Measurements from ENCODE around the gene BAHCC1. TPM values are rescaled to one million over a fixed set of nuclear protein-coding genes. Genes with fewer than 3 reads are reported as not detected.

BAHCC1 gene
- total and polyA plus RNA-seq, 9 of the 15 experiments (the other 6 are each of a cell fraction or from before 2014, with no cell fraction given): 0.14 to 26.9 (median 5.0) TPM

DNA sequence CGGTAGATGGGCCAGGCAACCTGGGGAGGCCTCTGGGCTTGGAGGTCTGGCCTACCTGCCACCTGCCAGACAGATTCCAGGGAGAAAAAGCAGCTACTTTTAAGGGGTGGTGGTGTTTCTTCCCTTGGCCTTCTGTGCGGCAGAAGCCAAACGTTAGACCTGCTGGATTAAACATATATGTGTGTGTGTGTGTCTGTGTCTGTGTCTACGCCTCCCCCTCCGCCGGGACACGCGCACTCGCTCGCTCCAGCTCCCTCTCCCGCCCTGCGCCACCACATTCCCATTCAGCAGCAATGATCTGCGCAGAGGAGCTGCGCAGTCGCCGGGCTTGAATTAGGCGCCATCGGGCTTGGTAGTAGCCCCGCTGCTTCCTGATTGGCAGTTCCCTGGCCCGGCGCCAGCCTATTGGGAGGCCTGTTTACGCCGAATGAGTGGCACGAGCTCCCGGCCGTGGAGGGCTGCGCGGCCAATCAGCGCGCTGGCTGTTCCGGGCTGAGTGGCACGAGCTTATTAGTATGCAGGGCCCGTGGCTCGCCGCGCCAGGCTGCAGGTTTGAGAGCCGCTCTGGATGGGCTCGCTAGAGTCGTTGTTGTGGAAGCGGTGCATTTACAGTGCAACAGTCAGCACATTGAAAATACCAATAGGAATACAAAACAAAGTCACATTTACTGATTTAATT lies at the start of gene BAHCC1 (continued):
- TF ChIP-seq, protein P1, sequence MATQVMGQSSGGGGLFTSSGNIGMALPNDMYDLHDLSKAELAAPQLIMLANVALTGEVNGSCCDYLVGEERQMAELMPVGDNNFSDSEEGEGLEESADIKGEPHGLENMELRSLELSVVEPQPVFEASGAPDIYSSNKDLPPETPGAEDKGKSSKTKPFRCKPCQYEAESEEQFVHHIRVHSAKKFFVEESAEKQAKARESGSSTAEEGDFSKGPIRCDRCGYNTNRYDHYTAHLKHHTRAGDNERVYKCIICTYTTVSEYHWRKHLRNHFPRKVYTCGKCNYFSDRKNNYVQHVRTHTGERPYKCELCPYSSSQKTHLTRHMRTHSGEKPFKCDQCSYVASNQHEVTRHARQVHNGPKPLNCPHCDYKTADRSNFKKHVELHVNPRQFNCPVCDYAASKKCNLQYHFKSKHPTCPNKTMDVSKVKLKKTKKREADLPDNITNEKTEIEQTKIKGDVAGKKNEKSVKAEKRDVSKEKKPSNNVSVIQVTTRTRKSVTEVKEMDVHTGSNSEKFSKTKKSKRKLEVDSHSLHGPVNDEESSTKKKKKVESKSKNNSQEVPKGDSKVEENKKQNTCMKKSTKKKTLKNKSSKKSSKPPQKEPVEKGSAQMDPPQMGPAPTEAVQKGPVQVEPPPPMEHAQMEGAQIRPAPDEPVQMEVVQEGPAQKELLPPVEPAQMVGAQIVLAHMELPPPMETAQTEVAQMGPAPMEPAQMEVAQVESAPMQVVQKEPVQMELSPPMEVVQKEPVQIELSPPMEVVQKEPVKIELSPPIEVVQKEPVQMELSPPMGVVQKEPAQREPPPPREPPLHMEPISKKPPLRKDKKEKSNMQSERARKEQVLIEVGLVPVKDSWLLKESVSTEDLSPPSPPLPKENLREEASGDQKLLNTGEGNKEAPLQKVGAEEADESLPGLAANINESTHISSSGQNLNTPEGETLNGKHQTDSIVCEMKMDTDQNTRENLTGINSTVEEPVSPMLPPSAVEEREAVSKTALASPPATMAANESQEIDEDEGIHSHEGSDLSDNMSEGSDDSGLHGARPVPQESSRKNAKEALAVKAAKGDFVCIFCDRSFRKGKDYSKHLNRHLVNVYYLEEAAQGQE (IDR thresholded peaks at IDR 0.05; ENCODE audit: borderline replicate concordance): no peak
- TF ChIP-seq, protein P1 (CRISPR knock-in tag; IDR thresholded peaks at IDR 0.05; ENCODE audit: low read depth): no peak
- TF ChIP-seq NFE2 (IDR thresholded peaks at IDR 0.05; ENCODE audit: low read depth) (no peak), SRSF1 (IDR thresholded peaks at IDR 0.05; ENCODE audit: low read depth, low read length) (no peak), RFX1 (IDR thresholded peaks at IDR 0.05) (no peak), CHCHD3 (CRISPR knock-in tag; IDR thresholded peaks at IDR 0.05) (no peak), ZNF224 (CRISPR knock-in tag; IDR thresholded peaks at IDR 0.05) (no peak), NEUROD1 (IDR thresholded peaks at IDR 0.05; ENCODE audit: borderline replicate concordance, low read depth, low read length, partially characterized antibody) (peak; percentile 49), SIN3A (IDR thresholded peaks at IDR 0.05; ENCODE audit: borderline replicate concordance in 2 of 2, control insufficient read depth in 1 of 2, low read depth in 2 of 2, low read length in 2 of 2) (no peak), BCLAF1 (IDR thresholded peaks at IDR 0.05; ENCODE audit: borderline replicate concordance in 1 of 2, control insufficient read depth in 1 of 2, low read depth in 2 of 2, low read length in 1 of 2) (no peak), HLTF (IDR thresholded peaks at IDR 0.05) (no peak), HDAC6 (IDR thresholded peaks at IDR 0.05; ENCODE audit: low read depth, low read length) (no peak), NFYB (IDR thresholded peaks at IDR 0.05; ENCODE audit: extremely low read depth, insufficient read length) (peak; percentile 75), ZNF584 (CRISPR knock-in tag; IDR thresholded peaks at IDR 0.05; ENCODE audit: low read depth) (no peak), IRF1 (CRISPR knock-in tag; IDR thresholded peaks at IDR 0.05; ENCODE audit: borderline replicate concordance) (no peak), TSC22D4 (tag; IDR thresholded peaks at IDR 0.05) (no peak)
